ENCODE data around the gene CENPA.
"Not testable (repeated sequence)": the region's sequence is repeated elsewhere in the genome, so short reads cannot be mapped to it uniquely, and the experiment has no call there.

The CENPA gene

GRCh38 chr2:26785431-26786206 is at the start of gene CENPA:
CENPA (plus strand) TSS chr2:26786056; CDS start chr2:26786197, 141 bp downstream.
- DNase-seq (ENCODE audit: low read depth): peak; percentile 88

DNA sequence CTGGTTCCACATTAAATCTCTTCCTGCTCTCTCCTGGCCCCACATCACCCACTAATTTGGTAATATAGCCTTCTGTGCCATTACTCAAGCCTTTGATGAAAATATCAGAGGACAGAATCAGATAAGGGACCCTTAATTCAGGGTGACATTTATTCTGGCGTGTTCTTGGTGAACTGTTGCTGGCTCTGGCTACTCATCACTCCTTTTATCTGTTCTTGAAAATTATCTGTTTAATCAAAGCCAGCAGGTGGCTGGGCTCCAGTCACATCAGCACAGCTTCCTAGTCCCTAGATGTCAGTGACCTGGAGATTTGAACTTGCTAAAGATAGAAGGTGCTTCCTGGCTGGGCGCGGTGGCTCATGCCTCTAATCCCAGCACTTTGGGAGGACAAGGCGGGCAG is 48.6 kb upstream of the CENPA start:
- no peak for DNase-seq (ENCODE audit: low read depth)

- DNase-seq (ENCODE audit: low read depth): no peak
Measured at GRCh38 chr2:26738481-26738880, 47.4 kb upstream of the CENPA start.

GRCh38 chr2:26739514-26739913 is 46.3 kb upstream of the CENPA start:
- no peak for DNase-seq (ENCODE audit: low read depth)

DNA sequence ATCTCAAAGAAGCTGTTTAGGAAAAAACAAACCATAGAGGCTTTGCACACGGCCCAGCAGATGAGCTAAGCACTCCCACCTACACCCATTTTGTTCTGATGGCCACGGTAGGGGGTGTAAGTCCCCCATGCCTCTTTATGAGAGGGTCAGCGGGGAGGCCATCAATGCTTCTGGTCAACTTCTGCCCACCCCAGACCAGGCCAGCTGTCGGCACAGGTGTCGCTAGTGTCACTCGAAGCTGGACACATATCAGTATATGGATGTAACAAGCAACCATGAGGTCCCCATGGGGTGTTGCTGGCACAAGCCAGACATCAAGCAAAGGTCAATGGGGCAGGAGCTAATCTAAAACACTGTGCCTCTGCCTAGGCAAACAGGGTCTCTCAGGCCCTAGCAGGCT is 45.5 kb upstream of the CENPA start:
- DNase-seq (ENCODE audit: low read depth): no peak

GRCh38 chr2:26740890-26741302 is 45.0 kb upstream of the CENPA start:
- peak; percentile 18 for DNase-seq (ENCODE audit: low read depth)

GRCh38 chr2:26742048-26742770 is 43.6 kb upstream of the CENPA start:
- no peak for DNase-seq (ENCODE audit: low read depth)

GRCh38 chr2:26743852-26744251 is 42.0 kb upstream of the CENPA start:
- DNase-seq (ENCODE audit: low read depth): no peak

- no peak for DNase-seq (ENCODE audit: low read depth)
Measured at GRCh38 chr2:26744953-26745352, 40.9 kb upstream of the CENPA start.

GRCh38 chr2:26745609-26746327 is 40.1 kb upstream of the CENPA start:
- DNase-seq (ENCODE audit: low read depth): peak; percentile 68

- no peak for DNase-seq (ENCODE audit: low read depth)
Measured at GRCh38 chr2:26746934-26747333, 38.9 kb upstream of the CENPA start.

DNA sequence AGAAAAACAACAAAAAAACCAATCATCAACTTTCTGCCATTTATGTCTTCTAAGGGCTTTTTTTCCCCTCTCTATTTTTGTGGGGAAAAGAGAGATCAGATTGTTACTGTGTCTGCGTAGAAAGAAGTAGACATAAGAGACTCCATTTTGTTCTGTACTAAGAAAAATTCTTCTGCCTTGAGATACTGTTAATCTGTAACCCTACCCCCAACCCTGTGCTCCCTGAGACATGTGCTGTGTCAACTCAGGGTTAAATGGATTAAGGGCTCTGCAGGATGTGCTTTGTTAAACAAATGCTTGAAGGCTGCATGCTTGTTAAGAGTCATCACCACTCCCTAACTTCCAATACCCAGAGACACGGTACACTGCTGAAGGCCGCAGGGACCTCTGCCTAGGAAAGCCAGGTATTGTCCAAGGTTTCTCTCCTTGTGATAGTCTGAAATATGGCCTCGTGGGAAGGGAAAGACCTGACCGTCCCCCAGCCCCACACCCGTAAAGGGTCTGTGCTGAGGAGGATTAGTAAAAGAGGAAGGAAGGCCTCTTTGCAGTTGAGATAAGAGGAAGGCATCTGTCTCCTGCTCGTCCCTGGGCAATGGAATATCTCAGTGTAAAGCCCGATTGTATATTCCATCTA is 36.0 kb upstream of the CENPA start:
- not testable (repeated sequence) for DNase-seq (ENCODE audit: low read depth)

GRCh38 chr2:26750467-26750866 is 35.4 kb upstream of the CENPA start:
- DNase-seq (ENCODE audit: low read depth): not testable (repeated sequence)

DNA sequence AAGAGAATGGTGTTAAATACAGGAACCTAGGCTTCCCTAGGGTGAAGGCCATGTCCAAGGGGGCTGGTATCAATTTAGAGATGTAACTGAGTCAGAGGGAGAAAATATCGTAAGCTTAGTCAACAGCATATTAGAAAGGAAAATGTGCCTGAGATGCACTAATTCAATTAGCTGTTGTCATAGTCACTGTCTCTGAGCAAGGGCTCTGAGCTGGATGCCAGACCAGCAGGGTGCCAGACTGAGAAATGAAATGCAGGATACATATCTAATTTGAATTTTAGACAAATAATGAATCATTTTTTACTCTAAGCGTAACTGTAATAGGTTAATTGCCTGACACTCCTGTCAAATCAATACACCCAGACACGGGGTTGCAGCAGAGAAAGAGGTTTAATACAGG is 33.2 kb upstream of the CENPA start:
- no peak for DNase-seq (ENCODE audit: low read depth)

DNA sequence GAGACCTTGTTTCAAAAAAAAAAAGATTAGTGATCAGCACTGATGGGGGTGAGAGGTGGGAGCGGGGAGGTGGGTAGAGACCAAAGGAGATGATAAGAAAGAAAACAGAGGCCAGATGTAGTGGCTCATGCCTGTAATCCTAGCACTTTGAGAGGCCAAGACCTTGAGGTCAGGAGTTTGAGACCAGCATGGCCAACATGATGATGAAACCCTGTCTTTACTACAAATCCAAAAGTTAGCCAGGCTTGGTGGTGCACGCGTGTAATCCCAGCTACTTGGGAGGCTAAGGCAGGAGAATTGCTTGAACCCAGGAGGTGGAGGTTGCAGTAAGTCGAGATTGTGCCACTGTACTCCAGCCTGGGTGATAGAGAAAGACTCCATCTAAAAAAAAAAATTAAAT is 31.3 kb upstream of the CENPA start:
- no peak for DNase-seq (ENCODE audit: low read depth)

DNA sequence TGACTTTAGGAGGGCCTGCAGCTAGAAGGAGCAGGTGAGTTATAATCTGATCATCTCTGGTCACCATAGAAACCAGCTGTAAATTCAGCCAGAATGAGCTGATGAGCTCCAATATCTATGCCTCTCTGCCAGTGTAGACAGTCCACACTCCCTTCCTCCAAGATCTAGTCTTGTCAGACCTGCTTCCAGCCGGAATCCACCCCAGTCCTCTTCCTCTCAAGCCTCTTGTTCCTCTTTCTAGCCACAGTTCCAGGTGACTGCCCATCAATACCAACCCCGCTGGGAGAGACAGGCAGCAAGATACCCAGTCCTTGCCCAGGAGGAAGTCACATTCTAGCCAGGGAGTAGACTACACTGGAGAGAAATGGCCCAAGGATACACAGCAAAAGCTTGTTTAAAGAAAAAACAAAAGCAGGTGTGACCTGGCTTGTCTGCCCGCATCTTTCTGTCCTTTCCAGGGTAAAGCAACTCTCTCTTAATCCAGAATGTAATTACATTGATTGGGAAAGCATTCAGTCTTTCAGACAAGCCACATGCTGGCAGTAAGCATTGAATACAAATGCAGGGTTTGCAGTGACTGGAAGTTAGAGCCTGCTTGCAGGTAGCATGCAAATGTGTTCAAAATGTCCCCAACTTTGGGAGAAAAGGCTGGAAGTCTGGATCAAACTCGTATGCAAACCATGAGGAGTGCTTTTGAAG is 30.7 kb upstream of the CENPA start:
- no peak for DNase-seq (ENCODE audit: low read depth)

GRCh38 chr2:26756337-26756736 is 29.5 kb upstream of the CENPA start:
- no peak for DNase-seq (ENCODE audit: low read depth)

GRCh38 chr2:26757873-26758789 is 27.7 kb upstream of the CENPA start:
- DNase-seq (ENCODE audit: low read depth): no peak

- DNase-seq (ENCODE audit: low read depth): no peak
Measured at GRCh38 chr2:26758790-26759321, 27.0 kb upstream of the CENPA start.

DNA sequence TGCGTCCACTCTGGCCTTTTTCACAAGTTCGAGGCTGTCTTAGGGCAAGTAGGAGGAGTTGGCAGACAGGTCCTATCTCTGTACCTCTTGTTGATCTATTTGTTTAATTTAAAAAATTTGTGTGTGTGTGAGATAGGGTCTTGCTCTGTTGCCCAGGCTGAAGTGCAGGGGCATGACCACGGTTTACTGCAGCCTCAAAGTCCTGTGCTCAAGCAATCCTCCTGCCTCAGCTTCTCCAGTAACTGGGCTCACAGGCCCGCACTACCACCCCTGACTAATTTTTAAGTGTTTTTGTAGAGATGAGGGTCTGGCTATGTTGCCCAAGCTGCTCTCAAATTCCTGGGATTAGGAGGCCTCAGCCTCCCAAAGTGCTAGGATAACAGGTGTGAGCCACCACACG is 26.0 kb upstream of the CENPA start:
- DNase-seq (ENCODE audit: low read depth): no peak

Data from stimulated activated CD8-positive, alpha-beta memory T cell treated with anti-CD3 and anti-CD28 coated beads, Interleukin-4, amount 100 ng/mL, for 24 hours (primary cell).